Stimulated activated CD8-positive, alpha-beta memory T cell treated with anti-CD3 and anti-CD28 coated beads, Interleukin-12 subunit alpha, Interleukin-12 subunit beta, amount 100 ng/mL, for 1 hour (primary cell): ENCODE measurements around the gene UBE2V1.
A peak's percentile ranks its signal among the peaks of the same experiment; 100 is the strongest.
"Not testable (repeated sequence)": the region's sequence is repeated elsewhere in the genome, so short reads cannot be mapped to it uniquely, and the experiment has no call there.

Experiments used
- DNase-seq: peaks from one replicate; pipeline ENCODE4 v3.0.0-alpha.2; 2020; ENCODE audit warnings: low read depth

UBE2V1 gene

DNA sequence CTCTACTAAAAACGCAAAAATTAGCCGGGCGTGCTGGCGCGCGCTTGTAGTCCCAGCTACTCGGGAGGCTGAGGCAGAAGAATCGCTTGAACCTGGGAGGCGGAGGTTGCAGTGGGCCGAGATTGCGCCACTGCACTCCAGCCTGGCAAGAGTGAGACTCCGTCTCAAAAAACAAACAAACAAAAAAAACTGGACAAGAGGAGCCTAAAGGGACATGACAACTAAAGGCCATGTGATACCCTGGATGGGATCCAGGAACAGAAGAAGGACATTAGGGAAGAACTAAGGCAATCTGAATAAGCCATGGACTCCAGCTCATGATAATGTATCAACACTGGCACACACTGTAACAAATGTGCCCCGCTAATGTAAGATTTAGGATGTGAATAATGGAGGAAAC is 24.8 kb upstream of the UBE2V1 start:
- not testable (repeated sequence) for DNase-seq

DNA sequence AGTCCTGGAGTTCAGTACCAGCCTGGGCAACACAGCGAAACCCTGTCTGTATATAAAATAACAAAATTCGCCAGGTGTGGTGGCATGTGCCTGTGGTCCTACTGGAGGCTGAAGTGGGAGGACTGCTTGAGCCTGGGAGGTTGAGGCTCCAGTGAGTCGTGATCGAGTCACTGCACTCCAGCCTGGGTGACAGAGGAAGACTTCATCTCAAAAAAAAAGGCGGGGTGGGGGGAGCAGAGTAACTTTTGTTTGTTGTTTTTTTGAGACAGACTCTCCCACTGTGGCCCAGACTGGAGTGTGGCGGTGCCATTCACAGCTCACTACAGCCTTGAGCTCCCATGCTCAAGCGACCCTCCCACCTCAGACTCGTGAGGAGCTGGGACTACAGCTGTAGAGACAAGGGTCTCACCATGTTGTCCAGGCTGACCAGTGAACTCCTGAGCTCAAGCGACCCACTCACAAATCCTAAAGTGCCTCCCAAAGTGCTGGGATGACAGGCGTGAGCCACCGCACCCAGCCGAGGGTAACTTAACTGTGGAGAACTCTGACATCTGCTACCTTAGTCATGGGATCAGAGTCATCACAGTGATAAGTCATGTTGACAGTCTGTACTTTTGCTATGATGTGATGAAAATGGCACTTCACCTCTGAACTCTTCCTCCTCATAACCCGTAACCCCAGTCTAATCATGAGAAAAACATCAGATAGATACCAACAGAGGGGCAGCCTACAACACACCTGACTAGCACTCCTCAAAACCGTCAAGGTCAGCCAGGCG is 24.1 kb upstream of the UBE2V1 start:
- DNase-seq: no peak

DNA sequence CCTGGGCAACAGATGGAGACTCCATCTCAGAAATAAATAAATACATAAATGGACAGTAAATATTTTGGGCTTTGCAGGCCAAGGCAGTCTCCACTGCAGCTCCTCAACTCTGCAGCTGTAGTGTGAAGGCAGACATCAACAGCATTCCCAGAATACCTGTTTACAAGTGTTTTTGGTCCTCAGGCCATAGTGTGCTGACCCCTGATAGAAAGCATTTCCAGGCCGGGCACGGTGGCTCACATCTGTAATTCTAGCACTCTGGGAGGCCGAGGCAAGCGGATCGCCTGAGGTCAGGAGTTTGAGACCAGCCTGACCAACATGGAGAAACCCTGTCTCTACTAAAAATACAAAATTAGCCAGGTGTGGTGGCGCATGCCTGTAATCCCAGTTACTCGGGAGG is 22.2 kb upstream of the UBE2V1 start:
- DNase-seq: not testable (repeated sequence)

DNA sequence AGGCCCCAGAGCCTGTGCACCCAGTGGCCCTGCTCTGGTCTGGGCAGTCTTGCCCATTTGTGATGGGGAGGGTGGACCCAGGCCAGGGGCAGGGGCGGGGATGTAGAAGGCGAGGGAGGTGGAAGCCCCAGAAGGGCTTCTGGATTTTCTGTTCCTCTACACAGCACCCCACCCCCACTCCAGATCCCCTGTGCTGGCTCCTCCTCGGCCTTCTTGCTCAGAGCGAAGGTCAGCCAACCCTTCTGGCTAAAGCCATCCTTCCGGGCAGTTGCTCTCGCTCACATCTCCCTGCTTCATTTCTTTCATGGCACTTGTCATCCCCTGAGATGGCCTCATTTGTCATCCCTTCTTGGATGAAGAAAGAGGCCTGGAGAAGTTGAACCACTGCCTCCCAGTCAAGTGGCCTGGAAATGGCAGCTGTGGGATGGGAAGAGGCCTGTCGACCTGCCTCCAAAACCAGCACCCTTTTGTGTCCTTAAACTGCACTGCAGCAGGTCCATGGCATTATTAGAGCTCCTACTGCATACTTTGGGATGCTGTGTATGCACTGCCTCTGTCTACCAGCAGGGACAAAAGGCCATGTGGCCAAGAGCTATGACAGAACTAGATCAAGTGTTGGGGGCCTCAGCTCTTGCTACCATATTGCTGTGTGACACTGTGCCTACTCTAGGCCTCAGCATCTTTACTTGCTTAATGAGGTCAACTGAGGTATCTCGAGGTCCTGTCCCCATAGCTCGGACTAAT is 20.7 kb upstream of the UBE2V1 start:
- DNase-seq: no peak

DNA sequence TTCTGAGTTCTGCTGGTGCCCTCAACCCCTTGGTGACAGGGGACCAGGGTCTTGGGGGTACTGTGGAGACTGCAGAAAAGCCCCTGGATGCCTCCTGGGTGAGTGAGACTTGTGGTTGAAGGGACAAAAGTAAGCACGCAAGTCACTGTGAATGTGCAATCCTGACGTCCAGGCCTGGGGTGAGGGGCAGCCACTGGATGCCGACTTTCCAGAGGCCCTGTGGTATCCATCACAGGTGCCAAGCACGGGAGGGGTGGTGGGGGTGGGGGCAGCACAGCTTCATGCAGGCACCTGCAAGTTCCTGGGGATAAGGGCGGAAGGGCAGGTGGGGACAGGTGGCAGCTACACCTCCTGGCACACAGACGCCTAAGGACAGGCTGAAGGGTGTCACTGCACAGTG is 20.1 kb upstream of the UBE2V1 start:
- no peak for DNase-seq

DNA sequence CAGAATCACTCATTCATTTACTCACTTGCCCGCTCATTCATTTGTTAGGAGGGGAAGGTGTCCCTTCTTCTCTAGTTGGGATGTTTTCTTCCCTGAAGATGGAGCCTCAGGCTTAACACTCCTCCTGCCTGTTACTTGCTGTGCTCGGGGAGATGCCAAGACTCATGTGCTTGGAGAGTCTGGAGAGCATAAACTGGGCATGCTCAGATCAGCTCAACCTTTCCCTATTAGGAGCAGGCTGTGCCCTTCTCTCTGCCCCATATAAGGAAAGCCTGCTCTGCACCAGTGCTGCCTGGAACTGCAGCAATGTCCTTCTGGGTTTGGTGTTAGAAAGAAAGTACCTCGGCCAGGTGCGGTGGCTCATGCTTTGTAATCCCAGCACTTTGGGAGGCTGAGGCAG is 18.0 kb upstream of the UBE2V1 start:
- no peak for DNase-seq

DNA sequence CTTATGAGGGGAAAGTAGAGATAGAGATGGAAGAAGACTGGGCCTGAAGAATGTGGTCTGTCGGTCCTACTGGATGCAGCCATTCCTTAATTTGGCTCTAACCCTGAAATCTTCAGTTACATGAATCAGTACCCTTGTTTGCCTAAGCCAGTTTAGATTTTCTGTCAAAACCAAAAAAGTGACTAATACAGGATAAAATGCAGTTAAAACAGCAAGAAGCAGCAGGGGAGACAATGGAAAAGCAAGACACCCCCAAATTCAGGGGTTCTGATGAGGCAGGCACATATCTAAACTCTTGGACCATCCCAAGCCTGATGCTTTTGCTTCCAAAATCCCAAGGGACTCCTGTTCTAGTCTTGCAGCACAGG is 17.4 kb upstream of the UBE2V1 start:
- no peak for DNase-seq

DNA sequence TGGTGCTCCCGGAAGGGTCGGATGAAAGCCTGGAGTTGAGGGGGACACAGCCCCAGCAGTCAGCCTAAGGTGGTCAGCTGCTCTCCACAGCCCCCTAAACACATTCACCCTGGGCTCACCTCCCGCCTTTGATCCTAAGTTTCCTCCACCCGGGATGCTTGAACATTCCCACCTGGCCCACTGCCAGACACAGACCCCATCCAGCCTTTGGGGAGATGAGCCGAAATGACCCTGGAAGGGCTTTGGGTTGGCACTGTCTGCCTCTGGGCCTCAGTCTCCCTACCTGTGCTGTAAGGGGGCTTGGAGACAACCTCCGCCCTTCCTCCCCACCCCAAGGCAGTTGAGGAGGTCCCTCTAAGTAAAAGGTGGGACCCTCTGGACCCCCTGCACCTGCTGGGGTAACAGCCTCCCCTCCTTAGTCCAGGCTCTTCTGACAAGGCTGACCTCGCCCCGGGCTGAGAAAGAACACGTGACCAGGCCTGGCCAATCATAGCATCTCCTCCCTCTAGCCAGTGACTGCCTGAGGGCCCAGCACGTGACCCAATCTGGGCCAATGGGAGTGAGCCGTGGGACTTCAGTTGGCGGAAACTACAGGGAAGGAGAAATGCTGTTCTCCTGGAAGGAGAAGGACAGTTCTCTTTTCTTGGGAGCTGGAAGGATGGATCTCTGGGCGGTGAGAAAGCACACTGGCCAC is 16.9 kb upstream of the UBE2V1 start:
- DNase-seq: no peak

DNA sequence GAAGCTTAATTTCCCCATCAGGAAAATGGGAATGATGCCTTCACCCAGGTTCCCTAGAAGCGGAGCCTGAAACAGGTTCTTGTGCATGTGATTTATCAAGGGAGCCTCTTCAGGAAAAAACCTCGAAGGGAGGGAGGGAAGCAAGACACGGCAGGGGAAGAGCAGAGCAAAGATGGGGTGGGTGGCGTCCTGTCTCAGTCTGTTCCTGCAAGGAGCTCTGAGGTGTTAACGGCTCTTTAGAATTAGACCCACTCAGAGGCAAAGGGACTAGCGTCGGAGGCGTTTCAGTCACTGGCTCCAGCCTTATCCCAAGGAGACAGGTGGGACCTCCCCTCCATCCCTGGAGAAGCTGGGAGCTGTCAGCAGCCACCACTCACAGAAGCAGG is 15.6 kb upstream of the UBE2V1 start:
- DNase-seq: no peak

DNA sequence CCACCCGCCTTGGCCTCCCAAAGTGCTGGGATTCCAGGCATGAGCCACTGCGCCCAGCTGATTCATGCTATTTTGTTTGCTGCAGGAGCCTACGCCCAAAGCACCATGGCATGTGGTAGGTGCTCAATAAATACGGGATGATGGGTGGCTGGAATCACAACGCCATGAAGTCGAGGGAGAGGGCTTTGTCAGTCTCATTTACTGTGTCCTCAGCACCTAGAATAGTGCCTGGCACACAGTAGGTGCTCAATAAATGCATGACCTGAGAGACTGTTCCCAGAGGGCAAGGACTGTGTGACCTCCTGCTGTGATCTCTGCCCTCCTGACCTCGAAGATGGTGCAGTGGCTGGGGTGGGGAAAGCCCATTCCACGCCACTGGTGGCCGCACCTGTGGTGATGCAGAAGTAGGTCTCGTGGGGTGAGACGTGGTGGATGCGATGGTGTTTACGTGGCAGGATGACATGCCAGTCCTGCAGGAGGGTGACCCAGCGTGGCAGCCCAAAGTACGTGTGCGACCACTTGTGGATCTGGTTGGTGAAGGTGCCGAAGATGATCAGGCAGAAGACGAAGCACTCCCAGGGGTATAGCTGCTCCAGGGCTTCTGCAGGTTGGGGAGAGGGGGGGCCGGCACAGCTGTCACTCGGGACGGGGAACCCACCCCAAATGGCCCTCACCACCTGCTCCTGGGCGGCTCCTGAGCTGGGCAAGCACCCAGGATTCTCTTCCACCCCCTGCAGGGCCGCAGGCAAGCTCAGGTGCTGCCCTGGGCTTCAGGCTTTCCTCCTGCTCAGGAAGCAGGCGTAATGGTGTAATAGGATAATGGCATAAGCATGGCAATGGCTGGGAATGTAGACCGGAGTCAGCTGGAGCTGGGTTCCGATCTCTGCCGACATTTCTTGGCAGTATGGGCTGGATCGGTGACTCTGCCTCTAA is 14.9 kb upstream of the UBE2V1 start:
- no peak for DNase-seq

DNA sequence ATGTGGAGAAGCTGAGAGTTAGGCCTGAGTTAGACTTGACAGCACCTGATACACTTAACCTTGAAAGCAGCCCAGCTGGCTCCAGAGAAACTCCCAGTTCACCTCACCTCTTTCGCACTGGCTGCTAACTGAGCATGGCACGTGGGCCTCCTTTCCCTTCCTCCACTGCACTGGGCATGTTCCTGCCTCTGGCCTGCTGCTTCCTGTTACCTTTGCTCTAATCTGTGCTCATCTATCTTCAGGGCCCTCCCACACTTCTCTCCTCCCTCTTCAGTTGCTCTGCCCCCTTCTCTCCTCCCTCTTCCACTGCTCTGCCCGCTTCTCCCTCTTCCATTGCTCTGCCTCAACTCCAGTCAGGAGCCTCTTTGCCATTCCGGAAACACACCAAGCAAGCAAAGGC is 13.7 kb upstream of the UBE2V1 start:
- DNase-seq: no peak

DNA sequence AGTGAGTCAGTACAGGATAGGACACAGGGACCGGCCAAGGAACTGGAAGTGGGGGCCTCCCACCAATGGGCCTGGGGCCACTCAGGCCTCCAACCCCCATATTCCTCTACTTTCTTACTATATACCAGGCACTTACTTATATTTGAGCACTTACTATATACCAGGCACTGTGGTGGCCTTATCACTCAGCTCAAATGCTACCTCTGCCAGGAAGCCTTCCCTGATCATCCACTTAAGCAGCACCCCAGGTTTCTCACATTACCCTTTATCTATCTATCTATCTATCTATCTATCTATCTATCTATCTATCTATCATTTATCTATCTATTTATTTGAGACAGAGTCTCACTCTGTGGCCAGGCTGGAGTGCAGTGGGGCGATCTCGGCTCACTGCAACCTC is 12.3 kb upstream of the UBE2V1 start:
- no peak for DNase-seq

DNA sequence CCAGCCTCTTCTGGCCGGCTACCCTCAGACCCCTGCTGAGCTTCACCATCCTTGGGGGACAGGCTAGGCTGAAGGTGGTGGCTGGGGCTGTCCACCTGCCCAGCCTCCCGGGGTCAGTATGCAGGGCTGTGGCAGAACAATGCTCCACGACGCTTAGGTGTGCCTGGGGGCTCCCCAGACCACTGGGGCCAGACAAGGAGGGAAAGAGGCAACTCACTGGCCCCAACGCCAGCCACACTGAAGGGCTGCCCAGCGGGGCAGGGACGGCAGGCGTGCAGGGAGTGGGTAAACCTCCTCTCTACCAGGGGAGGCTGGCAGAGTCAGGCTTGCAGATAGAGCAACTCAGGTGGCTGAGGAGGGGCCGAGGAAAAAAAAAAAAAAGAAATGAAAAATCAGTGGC is 11.5 kb upstream of the UBE2V1 start:
- DNase-seq: no peak

DNA sequence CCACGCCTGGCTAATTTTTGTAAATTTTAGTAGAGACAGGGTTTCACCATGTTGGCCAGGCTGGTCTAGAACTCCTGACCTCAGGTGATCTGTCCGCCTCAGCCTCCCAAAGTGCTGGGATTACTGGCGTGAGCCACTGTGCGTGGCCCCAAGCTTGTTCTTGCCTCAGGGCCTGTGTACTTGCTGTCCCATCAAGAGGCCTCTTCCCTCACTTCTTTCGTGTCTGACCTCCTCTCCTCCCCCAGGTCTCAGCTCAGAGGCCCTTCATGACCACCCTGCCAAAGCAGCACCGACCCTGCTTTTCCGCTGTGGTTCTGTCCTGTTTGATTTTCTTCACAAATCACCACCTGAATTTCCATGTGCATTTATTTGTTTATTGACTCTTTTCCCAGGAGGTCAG is 10.5 kb upstream of the UBE2V1 start:
- no peak for DNase-seq

DNA sequence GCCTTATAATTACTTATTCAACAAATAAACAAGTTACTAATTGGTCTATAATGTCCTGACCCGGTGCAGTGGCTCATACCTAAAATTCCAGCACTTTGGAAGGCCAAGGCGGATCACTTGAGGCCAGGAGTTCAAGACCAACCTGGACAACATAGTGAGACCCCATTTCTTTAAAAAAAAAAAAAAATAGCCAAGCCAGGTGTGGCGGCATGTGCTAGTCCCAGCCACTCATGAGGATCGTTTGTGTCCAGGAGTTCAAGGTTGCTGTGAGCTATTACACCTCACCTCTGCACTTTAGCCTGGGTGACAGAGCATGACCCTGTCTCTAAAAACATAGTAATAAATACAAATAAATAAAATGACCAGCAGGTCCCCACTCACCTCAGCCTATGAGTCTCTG is 9.8 kb upstream of the UBE2V1 start:
- DNase-seq: no peak

DNA sequence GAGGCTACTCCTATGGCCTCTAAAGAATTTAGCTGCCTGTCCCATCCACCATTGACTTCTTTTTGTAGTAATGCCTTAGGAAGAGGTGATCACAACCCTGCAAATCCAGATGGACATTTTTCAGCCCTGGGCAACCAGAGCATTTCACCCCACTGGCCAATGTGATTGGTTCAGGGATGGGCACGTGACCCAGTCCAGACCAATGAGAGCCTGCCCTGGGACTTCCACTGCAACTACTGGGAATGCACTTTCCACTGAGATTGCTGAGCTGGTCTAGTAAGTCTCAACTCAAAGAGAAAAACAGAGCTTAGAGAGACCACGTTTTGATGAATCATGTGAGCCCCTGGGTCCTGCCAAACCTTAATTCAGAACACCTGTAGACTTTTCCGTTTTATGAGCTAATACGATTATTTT is 8.9 kb upstream of the UBE2V1 start:
- DNase-seq: no peak

DNA sequence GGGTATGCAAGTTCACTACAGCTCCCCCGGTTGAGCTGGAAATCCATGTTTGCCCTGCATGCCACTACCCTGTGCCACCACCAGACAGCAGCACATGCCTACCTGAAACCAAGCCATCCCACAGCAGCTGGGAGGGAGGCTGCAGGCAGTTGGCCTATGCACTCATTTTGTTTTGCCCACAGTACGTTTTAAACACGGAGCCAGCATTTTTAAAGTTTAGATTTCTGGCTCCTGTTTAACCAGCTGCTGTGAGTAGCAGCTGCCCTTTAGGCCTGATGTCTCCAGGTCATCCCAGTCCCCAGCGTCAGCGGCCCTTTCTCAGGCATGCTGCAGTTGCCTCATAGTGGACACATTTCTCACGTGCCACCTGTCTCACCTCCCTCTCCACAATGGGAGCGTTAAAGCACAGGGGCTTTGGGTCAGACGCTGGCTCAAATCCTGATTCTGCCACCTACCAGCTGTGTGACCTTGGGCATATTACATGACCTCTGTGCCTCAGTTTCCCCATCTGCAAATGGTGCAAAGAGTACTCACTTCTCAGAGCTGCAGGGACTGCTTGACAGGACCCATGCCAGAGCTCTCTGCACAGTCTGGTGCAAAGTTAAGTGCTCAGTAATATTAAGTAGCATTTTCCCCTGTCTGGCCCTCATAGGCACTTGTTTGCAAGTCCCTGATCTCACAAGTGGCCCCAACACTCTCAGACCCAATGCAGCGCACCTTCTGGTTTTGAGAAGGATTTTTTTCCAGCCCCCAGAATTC is 8.2 kb upstream of the UBE2V1 start:
- DNase-seq: peak; percentile 36

DNA sequence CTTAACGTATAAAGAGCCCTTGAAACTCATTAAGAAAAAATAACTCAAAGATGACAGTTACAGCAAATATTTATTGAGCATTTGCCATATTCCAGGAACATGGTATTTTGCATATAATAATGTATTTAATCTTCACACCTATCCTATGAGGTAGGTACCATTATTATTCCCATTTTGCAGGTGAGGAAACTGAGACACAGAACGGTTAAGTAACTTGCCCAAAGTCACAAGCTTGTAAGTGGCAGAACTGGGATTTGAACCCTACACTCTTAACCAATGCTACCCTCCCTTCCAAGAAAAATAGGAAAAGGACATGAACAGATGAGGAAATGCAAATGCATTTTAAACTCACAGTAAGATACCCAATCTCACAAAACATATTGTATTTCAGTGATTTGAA is 5.3 kb upstream of the UBE2V1 start:
- no peak for DNase-seq

DNA sequence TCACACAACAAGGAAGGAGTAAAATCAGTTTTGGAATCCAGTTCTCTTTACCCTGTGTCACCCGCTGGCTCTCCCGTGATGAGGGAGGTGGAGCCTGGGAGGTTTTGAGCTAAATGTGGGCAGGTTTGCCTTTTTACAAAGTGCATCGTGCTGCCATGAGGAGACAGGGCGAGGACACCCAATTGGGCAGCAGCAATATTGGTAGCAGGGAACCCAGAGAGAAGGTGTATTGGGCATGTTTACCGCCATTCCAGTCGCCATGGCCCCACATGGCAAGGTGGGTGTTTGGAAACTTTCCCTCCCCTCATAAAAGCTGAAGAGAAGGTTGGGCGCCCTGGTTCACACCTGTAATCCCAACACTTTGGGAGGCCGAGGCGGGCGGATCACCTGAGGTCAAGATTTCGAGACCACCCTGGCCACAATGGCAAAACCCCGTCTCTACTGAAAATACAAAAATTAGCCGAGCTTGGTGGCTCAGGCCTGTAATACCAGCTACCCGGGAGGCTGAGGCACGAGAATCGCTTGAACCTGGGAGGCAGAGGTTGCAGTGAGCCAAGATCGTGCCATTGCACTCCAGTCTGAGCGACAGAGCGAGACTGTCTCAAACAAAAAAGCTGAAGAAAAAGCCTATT is 3.5 kb upstream of the UBE2V1 start:
- DNase-seq: no peak

DNA sequence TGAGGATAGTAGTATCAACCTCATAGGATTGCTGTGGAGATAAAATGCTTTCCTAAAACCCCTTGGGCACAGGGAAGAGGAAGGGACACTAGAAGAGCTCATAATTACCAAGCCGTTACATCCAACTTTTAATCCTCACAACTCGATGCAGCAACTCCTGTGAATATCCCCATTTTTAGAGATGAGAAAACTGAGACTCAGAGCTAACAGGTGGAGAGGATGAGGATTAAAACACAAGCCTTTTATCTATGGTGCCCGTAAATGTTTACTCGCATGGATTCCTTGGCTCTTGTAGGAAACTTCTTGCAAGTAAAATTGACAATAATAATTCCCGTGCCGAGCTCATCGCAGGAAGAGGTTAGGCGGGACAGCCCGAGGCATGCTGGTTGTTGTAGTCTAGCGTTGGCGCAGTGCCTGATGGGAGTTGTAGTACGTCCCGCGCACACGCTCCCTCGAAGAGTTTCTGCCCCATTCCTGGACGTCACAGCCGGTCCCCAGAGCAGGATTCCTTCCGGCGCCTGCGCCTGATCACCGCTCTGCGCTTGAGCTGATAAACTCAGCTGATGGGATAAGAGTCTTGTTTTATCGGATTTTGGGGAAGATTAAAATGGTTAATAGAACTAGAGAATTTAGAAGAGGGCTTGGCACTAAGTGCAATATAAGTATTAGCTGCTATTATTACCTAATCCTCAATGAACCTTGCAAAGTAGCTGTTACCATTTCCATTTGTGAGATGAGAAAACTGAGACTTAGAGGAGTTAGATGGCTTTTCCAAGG is 2.8 kb upstream of the UBE2V1 start:
- DNase-seq: peak; percentile 84
